Gastrocnemius medialis (tissue), 4 donors: ENCODE results near the gene DNAJC8. TPM values are rescaled to one million over a fixed set of nuclear protein-coding genes. Genes with fewer than 3 reads are reported as not detected.
A peak's percentile ranks its signal among the peaks of the same experiment; 100 is the strongest.

Source experiments
- ATAC-seq, 2 donors: fragments of 150-250 bp; one replicate each; pipeline ENCODE4 v1.9.1; 2016
- DNase-seq, 2 donors: peaks; one replicate each; pipeline ENCODE4 v3.0.0-alpha.2; 2019
- H3K27ac ChIP-seq, 4 donors: fragments of 200-600 bp; sonication (generic); 1 replicate in 1 of 4; 2 replicates in 3 of 4; pipeline ENCODE4 v1.5.1; 2016 to 2018; ENCODE audit warnings: mild to moderate bottlenecking in 2 of 4, moderate library complexity in 1 of 4
- H3K27me3 ChIP-seq, 3 donors: fragments of 200-600 bp; sonication (generic) in 2 of 3; 1 replicate in 1 of 3; 2 replicates in 2 of 3; pipeline versions ENCODE4 v1.5.1 to v1.6.0; 2016 to 2019; ENCODE audit warnings: mild to moderate bottlenecking in 1 of 3, moderate library complexity in 1 of 3
- H3K36me3 ChIP-seq, 2 donors: fragments of 200-600 bp; sonication (generic) in 1 of 2; one replicate each; pipeline ENCODE4 v1.5.1; 2017 to 2018
- H3K4me1 ChIP-seq, 2 donors: fragments of 200-600 bp; sonication (generic) in 1 of 2; one replicate each; pipeline ENCODE4 v1.5.1; 2016 to 2017; ENCODE audit warnings: mild to moderate bottlenecking in 2 of 2
- H3K4me3 ChIP-seq, 4 donors: fragments of 200-600 bp; sonication (generic) in 3 of 4; 1 replicate in 1 of 4; 2 replicates in 3 of 4; pipeline ENCODE4 v1.5.1; 2016 to 2019; ENCODE audit warnings: mild to moderate bottlenecking in 2 of 4
- H3K9me3 ChIP-seq, 3 donors: fragments of 200-600 bp; sonication (generic) in 2 of 3; 1 replicate in 1 of 3; 2 replicates in 2 of 3; pipeline ENCODE4 v1.5.1; 2016 to 2019
- CTCF ChIP-seq, 5 experiments: fragments of 450-650 bp in 3 of 5; fragments of 200-600 bp in 2 of 5; sonication (generic) in 2 of 5; IDR thresholded peaks in 4 of 5; conservative IDR thresholded peaks in 1 of 5; 1 replicate in 4 of 5; 2 replicates in 1 of 5; pipeline ENCODE4 v1.5.1; 2016 to 2019; ENCODE audit warnings: antibody characterized with exemption in 5 of 5, mild to moderate bottlenecking in 3 of 5, moderate library complexity in 3 of 5
- POLR2A ChIP-seq, 2 donors: fragments of 450-650 bp; IDR thresholded peaks; one replicate each; pipeline ENCODE4 v1.6.1; 2017; ENCODE audit warnings: antibody characterized with exemption in 2 of 2, mild to moderate bottlenecking in 2 of 2, moderate library complexity in 2 of 2
- in situ Hi-C, 4 donors: fragments of 200-750 bp; cut with MboI; loops; one replicate each; pipeline versions ENCODE4 v1.15.0 to v1.8.0; 2017; ENCODE audit warnings: low sequenced_read_pairs in 4 of 4
- intact Hi-C: fragments of 100-400 bp; cut with DNase I; formaldehyde crosslinking; loops from one replicate; pipeline ENCODE4 v1.15.1; 2023; ENCODE audit warnings: low total_unique reads
- total RNA-seq, 4 donors: library from RNA; depleted of rRNA; stranded (reverse); fragments of >200 nt; gene quantifications; one replicate each; pipeline versions ENCODE4 v1.1.0 to v1.2.3, GENCODE V29; 2016

The DNAJC8 gene
- total RNA-seq, 4 donors from 2014 or later, result 37.6 to 56.1 (median 51.2) TPM

- DNase-seq, result no peak
- TF ChIP-seq CTCF (IDR thresholded peaks at IDR 0.05 in 4 of 5, conservative IDR thresholded peaks at IDR 0.05 in 1 of 5) (no peak), POLR2A (IDR thresholded peaks at IDR 0.05) (no peak)
- no peaks in the 10 kb centered on the region for H3K9me3 ChIP-seq
- intact Hi-C loops, result loop anchor here (2.0 to 10.0 kb wide), 2 partner anchors 71 to 627 kb away; partner anchors contain the start of gene MED18
- H3K27me3 ChIP-seq, result no peaks in the 10 kb centered on the region
- H3K36me3 ChIP-seq, result no peaks in the 10 kb centered on the region
- peaks cover 16 to 29% of the 10 kb centered on the region in 2 donors for H3K4me1 ChIP-seq
- in situ Hi-C loops, result no loop called here
- ATAC-seq, result no peak
- H3K27ac ChIP-seq, result peak overlapping the region in 1 of 4 donors; percentile 95
- H3K4me3 ChIP-seq, result no peak overlapping the region
Observed at GRCh38 chr1:28257736-28258135, 24.9 kb upstream of the DNAJC8 start.

- Histone ChIP-seq H3K9me3 (no peaks in the 10 kb centered on the region), H3K27ac (no peak overlapping the region), H3K4me1 (peaks cover 15 to 21% of the 10 kb centered on the region in 2 donors), H3K4me3 (no peak overlapping the region), H3K27me3 (no peaks in the 10 kb centered on the region), H3K36me3 (no peaks in the 10 kb centered on the region)
- ATAC-seq (no peak), DNase-seq (no peak)
- intact Hi-C loops (loop anchor here (10.0 kb wide), 1 partner anchor 628 kb away; no protein-coding TSS in a partner anchor), in situ Hi-C loops (no loop called here)
- no peak for TF ChIP-seq CTCF (IDR thresholded peaks at IDR 0.05 in 4 of 5, conservative IDR thresholded peaks at IDR 0.05 in 1 of 5)
Observed at GRCh38 chr1:28256197-28256827, 23.5 kb upstream of the DNAJC8 start.

- Histone ChIP-seq H3K27ac (peak overlapping the region; percentile 94 to 99 (median 95)), H3K4me3 (no peak overlapping the region), H3K36me3 (no peaks in the 10 kb centered on the region), H3K9me3 (no peaks in the 10 kb centered on the region), H3K27me3 (no peaks in the 10 kb centered on the region), H3K4me1 (peaks cover 28% of the 10 kb centered on the region in 2 donors)
- TF ChIP-seq CTCF (IDR thresholded peaks at IDR 0.05 in 4 of 5, conservative IDR thresholded peaks at IDR 0.05 in 1 of 5), result no peak
- TF ChIP-seq POLR2A (IDR thresholded peaks at IDR 0.05), result no peak
- ATAC-seq (no peak), DNase-seq (no peak)
- in situ Hi-C loops (loop anchor here in 2 of 4 donors (5.0 to 10.0 kb wide), 2 partner anchors 77 to 255 kb away; partner anchors contain the start of genes RCC1 (in 2 of the 2) and MED18 (in 1 of the 2)), intact Hi-C loops (loop anchor here (2.0 to 10.0 kb wide), 5 partner anchors 119 to 635 kb away; partner anchors contain the start of genes PHACTR4, RCC1 and RNU11)
Observed at GRCh38 chr1:28249866-28250295, 17.1 kb upstream of the DNAJC8 start.

DNA sequence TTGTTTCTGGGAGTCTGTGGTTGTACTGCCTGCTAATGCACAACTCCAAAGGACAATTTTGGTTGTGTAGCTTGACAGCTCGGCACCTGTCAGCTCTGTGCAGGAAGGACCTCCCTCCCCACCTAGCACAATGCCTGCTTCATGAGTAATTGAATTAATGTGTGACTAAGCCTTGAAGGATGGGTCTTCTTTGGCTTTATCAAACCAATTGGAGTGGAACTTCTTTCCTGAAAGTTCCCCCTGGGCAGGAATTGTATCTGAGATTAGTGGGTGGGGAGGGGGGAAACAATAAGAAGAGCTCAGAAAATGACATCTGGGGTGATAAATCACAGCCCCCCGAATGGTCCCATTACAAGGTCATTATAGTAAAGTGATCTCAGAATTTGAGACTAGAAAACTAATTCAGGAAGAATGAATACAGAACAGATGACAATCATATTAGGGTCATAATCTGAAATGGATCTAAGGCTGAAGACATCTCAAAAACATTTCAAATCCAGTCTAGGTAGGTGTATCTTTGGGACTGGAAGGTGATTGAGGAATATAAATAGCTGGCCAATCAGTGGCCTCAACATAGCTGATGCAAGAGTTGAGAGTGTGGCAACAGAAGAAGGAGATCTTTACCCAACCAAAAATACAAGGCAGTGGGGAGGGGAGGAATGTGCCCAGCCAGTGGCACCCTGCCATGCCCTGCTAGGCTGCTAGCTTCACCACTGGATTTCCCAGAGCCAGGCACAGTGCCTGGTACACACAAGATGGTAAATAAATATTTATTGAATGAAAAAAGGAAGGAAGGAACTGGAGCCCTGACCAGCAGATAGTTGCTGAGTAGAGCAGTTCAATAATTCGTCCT lies 16.4 kb upstream of the DNAJC8 start:
- H3K9me3 ChIP-seq, result no peaks in the 10 kb centered on the region
- intact Hi-C loops, result loop anchor here (2.0 to 5.0 kb wide), 4 partner anchors 120 to 398 kb away; partner anchors contain the start of genes PHACTR4, RCC1 and RNU11
- peak; percentile 49 to 72 for ATAC-seq
- DNase-seq, result peak; percentile 65 to 86
- no peaks in the 10 kb centered on the region for H3K36me3 ChIP-seq
- TF ChIP-seq POLR2A (IDR thresholded peaks at IDR 0.05), result peak in 1 of 2 donors; percentile 6
- TF ChIP-seq CTCF (IDR thresholded peaks at IDR 0.05 in 4 of 5, conservative IDR thresholded peaks at IDR 0.05 in 1 of 5), result no peak
- peaks cover 32 to 34% of the 10 kb centered on the region in 2 donors for H3K4me1 ChIP-seq
- H3K4me3 ChIP-seq, result peak overlapping the region; percentile 28 to 40 (median 38)
- H3K27me3 ChIP-seq, result no peaks in the 10 kb centered on the region
- in situ Hi-C loops, result loop anchor here in 2 of 4 donors (5.0 to 10.0 kb wide), 2 partner anchors 78 to 256 kb away; partner anchors contain the start of genes RCC1 (in 2 of the 2) and MED18 (in 1 of the 2)
- H3K27ac ChIP-seq, result peak overlapping the region; percentile 94 to 99 (median 95)
